Measurements from ENCODE around the gene RASA3.
A peak's percentile ranks its signal among the peaks of the same experiment; 100 is the strongest.
"Not testable (repeated sequence)": the region's sequence is repeated elsewhere in the genome, so short reads cannot be mapped to it uniquely, and the experiment has no call there.

The RASA3 gene

DNA sequence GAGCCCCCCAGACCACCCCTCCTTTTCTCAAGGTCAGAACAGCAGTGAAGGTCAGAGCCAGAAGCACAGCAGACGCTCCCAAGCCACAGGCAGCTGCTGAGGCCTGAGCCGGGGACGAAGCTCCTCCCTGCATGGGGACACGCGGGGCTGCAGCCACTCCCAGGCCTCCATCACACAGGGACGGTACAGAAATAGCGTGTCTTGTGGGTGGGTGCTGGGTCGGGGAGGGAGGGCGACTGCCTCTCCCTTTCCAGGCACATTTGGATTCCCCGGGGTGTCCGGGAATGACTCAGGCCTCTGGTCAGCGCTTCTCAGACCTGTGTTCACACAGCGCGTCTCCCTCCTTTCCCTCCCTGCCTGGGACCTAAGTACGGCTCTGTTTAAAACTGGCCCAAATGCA, 33.2 kb downstream of the RASA3 start:
- peak; percentile 98 for DNase-seq

- DNase-seq = not testable (repeated sequence)
These were observed 33.8 kb downstream of the RASA3 start for GRCh38 chr13:114098689-114099056.

GRCh38 chr13:114097893-114098688, 34.3 kb downstream of the RASA3 start:
- no peak for DNase-seq

GRCh38 chr13:114097212-114097892, 35.1 kb downstream of the RASA3 start:
- DNase-seq = no peak

DNA sequence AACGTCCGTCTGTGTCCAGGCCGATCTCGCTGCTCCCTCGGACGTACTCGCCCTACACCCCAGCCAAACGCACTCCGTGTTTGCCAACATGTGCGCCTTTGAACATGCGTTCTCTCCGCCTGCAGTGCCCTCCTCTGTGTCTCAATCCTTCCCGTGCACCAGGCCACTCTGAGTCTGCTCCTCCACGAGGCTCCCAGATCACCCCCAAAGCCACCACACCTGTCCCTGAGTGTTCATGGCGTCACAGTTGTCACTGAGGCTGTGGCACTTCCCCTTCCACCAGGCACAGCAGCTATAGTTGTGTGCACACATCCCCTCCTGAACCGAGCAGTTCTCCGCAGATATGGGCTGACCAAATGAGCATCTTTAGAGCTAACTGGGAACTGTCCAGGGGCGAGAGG, 35.6 kb downstream of the RASA3 start:
- no peak for DNase-seq

GRCh38 chr13:114096031-114096485, 36.4 kb downstream of the RASA3 start:
- DNase-seq = no peak

DNA sequence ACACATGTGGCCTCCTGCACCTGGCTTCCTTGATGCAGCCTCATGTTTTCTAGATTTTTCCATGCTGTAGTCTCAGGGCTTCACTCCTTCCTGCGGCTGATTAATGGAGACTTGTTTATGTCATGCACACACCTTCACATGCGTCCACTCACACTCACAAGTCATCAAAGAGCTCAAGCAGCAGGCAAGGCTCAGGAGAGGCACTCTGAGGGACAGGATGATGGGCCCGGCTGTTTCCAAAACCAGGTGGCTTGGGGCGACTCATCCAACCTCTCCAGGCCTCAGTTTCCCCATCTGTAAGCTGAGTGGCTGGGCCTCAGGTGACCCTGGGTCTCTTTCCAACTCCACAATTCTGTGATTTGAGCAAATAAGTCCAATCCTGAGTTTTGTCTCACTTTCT, 36.9 kb downstream of the RASA3 start:
- no peak for DNase-seq

- DNase-seq = no peak
These were observed 39.3 kb downstream of the RASA3 start for GRCh38 chr13:114093118-114093517.

- DNase-seq = no peak
These were observed 40.0 kb downstream of the RASA3 start for GRCh38 chr13:114092468-114092867.

GRCh38 chr13:114090476-114090875, 41.9 kb downstream of the RASA3 start:
- DNase-seq = no peak

- DNase-seq = no peak
These were observed 42.5 kb downstream of the RASA3 start for GRCh38 chr13:114089751-114090400.

GRCh38 chr13:114089341-114089740, 43.1 kb downstream of the RASA3 start:
- no peak for DNase-seq

- DNase-seq = no peak
These were observed 43.6 kb downstream of the RASA3 start for GRCh38 chr13:114088863-114089262.

DNA sequence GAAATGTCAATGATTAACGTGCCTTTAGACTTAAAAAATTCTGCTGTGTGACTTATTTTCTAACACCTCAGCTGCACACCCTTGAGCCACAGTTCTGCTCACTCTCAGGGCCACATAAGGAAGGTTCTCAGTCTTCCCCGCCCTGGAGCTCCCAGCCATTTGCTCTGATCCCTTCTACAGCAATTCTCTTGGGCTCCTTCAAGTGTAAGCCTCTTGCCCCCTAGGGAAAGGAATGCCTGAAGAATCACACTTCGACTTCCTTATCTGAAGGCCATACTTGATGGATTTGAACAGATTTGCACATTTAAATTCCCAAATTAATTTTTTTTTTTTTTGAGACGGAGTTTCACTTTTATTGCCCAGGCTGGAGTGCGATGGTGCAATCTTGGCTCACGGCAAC, 44.2 kb downstream of the RASA3 start:
- no peak for DNase-seq

DNA sequence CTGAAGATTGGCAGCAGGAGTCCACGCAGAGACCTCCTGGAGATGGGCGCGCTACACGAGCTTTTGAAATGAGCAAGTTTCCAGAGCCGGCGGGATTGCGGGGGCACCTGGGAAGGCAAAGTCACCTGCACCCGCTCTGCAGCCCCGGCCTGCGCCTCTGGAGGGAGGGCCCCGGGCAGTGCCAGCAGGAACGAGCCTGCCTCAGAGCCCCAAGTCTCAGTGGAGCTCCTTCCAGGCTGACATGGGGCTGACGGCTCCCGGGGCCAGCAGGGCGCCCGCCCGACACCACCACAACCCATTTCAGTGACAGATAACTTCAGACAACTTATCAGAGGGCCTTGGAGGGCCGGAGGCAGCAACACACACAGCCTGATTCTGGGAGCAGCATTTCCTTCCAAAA, 45.0 kb downstream of the RASA3 start:
- DNase-seq = no peak

DNA sequence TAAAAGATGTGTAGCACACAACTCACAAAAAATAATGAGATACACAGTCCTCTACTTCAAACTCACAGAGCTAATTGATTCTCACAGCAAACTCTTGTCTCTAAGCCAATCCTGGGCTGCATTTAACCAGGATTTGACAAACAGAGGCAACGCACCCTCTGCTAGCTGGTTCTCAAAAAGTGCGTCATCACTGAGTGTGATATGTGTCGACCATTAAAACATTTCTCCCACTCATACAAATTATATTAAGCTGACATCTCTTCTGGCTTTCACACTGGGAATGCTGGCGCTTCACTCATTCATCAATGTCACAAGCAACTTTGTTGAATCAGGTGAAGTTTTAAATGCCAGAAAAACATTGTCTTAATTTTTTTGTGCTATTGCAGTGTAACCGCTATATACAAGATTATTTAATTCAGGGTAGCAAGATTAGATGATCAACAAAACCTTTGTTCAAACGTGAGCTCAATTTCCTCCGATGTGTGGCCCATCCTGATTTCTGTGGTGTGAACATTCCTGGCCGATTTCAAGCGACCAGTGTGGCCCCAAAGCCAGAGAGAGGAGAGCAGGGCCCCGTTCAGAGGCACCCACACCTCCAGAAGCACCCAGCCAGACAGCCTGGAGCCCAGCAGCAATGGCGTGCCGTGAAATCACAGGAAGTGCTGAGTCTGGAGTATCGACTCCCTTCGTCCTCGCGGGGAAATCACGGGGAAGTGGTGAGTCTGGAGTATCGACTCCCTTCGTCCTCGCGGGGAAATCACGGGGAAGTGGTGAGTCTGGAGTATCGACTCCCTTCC, 49.4 kb downstream of the RASA3 start:
- DNase-seq = no peak

DNA sequence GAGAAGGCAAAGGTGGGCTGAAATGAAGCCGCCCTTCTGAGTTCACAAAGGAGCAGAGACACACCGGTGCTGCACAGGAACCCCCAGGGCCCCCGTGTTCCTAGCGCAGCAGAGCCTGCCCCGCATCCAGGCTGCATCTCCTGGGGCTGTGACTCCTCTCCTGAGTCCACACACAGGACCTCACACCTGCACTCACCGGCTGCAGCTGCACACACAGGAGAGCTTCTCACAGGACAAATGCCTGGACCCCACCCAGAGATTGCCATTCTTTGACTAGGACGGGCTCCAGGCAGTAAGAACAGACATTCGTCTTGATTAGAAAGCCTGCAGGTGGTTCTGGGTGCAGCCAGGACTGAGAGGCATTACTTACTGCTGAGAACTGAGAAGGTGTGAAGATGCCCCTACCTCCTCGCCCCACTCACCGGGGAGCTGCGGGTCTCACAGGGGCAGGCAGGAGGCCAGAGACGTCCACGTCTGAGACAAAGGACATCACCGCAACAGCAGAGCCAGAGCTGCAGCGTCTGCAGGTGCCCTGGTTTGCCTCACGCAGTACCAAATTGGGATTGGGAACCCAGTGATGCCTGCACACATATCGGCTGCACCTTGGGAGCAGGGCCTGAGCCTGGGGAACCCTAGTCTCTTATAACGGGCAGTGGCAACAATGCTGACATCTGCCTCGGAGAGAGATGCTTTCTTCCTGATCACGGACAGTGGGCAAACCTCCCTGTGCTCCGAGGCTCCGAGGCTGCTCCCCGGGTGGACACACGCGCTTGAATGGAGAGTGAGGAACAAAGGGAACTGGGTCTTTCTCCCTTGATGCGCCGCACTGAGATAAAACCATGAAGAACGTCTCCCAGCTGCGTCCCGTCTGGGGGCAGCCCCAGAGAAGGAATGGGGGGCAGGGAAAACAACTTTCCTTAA, 50.4 kb downstream of the RASA3 start:
- DNase-seq = no peak

GRCh38 chr13:114080739-114081561, 51.5 kb downstream of the RASA3 start:
- no peak for DNase-seq

DNA sequence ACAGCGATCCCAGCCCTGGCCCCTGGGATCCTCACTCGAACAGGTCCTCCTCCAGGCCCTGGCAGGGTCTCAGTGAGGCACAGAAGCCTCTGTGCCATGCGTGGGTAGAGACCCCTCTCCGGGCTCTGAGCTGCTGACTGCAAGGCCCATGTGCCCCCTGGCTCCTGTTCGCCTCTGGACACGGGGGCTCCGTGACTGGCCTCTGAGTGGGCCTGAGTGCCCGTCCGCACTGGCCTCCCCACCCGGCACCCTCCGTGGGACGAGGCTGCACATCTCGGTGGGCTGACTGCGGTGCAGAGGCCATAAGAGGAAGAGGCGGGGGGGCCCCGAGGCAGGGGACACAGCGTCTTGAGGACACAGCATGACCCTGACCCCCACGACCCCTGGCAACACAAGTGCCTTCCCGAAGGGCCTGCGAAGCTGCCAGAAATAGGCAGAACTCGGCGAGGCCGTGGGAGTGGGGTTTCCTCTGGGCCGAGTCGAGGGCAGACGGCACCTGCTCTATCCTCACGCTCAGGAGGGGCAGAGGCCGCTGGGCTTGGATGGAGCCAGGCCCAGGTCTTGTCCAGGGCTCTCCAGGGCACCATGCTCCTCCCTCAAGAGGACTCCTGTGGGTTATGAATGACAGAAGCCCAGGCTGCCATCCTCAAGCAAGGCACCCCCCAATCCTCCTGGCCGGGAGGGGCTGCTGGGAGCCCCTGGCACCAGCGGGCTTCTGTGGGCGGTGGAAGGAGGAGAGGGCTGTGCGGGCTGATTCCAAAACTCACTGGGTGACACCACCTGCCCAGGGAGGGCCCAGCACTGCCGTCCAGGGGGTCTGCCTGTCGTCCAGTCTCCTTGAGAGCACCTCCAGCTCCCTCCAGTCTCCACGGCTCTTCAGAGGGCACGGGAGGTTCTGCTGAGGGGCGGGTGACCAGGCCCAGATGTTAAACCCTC, 52.6 kb downstream of the RASA3 start:
- no peak for DNase-seq

Data from fibroblast of skin of back (primary cell).